ENCODE measurements around the gene PPIL6.

PPIL6 gene

DNA sequence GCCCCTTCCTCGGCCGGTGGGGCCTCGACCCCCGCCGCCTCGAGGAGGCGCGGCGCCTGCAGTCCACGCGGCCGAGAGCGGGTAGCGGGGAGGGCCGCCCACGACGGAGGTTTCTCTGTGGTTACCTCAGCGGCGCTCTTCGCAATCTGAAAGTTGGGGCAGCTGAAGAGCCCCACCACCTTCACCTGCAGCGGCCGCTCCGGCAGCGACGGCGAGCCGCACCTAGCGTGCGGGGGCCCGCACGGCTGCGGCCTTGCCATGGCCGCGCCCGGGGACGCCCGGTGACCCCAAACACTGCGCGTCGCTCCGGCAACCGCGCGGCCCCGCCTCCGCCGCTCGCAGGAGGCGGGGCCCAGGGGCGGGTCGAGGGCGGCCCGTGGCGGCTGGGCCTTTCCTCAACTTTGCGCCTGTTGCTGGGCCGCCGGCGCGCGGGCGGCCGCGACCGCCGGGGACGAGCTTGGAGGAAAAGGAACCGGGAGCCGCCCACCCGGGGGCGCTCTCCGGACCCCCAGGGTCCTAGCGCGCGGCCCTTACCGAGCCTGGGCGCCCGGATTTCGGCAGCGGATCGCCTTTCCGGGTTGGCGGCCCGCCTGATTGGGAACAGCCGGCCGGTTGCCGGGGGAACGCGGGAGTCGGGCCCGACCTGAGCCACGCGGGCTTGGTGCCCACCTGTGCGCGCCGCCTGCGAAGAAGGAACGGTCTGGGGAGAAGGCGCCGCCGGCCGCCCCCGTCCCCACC, at the start of gene PPIL6, which contains the start of gene SMPD2:
TSS of gene PPIL6 (minus strand) at position 298 of the 738 bp plus-strand sequence. CDS start at position 260, 38 bp downstream.
TSS of gene SMPD2 (plus strand) at position 394 of the 738 bp plus-strand sequence. CDS start 398 bp downstream, outside the sequence.
- DNase-seq (ENCODE audit: low read depth, low spot score) = peak; percentile 52

DNA sequence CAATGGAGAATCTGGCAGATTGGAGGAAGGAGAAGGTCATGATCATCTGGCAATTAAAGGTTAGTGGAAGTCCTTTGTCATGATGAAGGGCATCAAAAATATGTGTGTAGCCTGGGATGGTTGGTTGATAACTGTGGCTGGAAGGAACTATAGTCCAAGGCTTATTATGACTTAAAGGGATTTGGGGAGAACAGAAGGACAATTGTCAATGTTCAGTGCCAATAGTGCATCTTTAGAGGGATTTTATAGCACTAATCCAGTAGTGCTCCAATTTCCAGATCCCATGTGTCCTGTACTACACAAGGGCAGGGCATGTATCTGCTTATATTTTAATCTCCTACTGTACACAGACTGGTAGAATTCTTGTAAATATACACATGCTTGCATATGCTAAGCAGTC, 47.6 kb upstream of the PPIL6 start:
- DNase-seq (ENCODE audit: low read depth, low spot score) = no peak

DNA sequence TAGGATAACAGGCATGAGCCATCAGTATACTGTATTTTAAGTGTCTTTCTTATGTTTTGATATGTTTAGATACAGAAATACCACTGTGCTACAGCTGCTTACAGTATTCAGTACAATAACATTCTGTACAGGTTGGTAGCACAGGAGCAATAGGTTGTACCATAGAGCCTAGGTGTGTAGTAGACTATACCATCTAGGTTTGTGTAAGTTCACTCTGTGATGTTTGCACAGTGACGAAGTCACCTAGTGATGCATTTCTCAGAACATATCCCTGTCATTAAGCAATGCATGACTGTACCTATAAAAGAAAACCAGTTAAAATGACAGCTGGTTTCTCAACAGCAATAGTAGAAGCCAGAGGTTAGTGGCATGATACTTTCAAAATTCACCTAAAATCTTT, 45.6 kb upstream of the PPIL6 start:
- no peak for DNase-seq (ENCODE audit: low read depth, low spot score)

DNA sequence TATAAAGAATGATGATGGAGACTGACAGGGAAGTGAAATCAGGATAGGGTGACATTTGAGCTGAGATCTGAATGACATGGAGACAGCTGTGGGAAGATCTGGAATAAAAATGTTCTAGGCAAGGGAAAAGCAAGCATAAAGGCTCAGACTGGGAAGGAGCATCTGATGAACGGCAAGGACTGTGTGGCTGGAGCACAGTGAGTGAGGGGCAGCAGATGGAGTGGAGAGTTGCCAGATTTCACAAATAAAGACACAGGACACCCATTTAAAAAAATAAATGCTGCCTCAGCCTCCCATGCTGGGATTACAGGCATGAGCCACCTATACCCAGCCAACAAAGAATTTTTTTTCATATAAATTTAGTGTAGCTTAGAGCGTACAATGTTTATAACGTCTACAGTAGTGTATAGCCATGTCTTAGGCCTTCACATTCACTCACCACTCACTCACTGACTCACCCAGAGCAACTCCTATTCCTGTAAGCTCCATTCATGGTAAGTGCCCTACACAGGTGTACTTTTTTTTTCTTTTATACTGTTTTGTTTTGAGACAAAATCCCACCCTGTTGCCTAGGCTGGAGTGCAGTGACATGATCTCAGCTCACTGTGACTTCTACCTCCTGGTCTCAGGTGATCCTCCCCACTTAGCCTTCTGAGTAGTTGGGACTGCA, 45.0 kb upstream of the PPIL6 start:
- no peak for DNase-seq (ENCODE audit: low read depth, low spot score)

DNA sequence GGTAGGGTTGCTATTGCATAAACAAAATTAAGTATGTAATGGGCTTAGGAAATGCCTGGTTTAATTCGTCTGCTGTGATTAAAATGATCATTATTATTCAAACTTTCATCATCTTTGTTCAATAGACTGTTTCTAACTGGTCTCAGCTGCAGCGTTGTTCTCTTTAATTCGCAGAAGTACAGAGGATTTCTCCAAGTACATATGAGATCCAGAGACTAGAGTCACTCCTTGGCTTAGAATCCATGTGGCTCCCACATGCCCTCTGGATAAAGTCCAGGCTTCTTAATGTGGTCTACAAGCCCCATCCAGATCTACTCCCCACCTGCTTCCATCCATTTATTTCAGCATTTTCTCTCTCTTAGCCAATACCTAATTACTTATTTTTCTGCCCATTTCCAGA, 43.7 kb upstream of the PPIL6 start:
- DNase-seq (ENCODE audit: low read depth, low spot score) = no peak

DNA sequence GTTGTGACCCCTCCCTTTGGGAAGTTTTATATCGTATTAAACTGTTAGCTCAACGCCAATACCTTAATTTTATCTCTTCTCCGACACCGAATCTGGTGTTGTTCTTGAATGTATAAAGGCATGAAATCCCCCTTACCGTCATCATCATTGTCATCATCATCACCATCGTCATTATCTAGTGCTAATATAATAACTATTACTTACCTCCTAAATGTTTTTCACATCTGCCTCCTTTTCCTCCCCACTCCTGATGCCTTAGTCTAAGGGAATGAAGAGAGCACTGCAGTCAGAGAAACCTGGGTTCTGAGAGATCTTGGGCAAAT, 43.3 kb upstream of the PPIL6 start:
- DNase-seq (ENCODE audit: low read depth, low spot score) = no peak

DNA sequence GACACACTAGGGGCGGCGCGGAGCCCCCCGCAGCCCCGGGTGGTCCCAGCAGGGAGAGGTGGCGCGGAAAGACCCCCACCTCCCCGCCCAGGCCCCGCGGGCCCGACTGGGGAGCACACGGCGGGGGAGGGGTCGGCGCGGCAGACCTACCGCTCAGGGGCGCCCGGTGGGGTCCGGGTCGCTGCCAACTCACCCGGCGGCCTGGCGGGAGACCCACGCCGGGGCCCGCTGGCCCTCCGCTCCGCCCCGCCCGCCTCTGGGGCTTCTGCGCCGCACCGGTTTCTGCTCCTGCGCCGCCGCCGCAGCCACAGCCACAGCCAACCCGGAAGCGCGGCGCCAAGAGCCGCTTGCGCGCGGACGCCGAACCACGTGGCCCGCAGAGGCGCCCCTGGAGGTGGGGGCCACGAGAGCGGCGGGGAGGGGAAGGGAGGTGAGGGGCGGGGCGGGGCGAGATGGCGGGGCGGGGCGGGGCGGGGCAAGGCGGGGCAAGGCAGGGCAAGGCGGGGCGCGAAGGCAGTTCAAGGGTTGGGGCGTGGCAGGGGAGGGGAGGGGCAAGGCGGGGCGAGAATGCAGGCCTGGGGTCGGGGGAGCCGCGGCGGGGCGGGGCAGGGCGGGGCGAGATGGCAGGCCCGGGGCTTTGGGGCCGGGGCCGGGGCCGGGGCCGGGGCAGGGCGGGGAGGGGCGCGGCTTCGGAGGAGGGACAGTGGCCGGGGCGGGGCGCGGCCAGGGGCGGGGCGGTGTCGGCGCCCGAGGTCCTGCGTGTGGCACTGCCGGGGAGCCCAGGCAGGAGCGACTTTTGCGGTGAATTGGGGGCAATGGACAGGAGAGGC, 42.7 kb upstream of the PPIL6 start, which contains the start of gene ZBTB24:
TSS of gene ZBTB24 (minus strand) at position 315 of the 830 bp plus-strand sequence. CDS start 1,193 bp downstream, outside the sequence.
- peak; percentile 79 for DNase-seq (ENCODE audit: low read depth, low spot score)

DNA sequence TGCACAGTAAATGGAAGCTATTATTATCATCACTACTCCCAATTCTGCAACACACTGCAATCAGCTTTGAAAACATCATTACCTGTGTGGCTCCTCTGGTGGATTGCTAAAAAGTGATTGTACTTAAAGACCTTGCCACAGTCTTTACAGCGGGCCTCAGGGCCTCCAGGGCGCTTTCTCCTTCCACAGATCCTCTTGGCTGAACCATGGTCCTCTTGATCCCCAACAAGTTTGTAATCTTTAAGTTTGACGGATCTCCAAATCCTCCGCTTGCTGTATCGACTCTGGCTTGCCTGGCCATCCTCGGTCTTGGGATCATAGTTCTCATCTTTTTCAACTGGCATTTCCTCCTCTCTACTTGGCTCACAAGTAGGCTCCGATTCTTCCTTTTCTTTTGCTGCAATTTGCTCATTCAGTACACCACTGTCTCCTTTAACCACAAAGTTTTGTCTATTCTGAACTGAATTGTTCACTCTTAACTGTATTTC, 40.6 kb upstream of the PPIL6 start:
- DNase-seq (ENCODE audit: low read depth, low spot score) = no peak

DNA sequence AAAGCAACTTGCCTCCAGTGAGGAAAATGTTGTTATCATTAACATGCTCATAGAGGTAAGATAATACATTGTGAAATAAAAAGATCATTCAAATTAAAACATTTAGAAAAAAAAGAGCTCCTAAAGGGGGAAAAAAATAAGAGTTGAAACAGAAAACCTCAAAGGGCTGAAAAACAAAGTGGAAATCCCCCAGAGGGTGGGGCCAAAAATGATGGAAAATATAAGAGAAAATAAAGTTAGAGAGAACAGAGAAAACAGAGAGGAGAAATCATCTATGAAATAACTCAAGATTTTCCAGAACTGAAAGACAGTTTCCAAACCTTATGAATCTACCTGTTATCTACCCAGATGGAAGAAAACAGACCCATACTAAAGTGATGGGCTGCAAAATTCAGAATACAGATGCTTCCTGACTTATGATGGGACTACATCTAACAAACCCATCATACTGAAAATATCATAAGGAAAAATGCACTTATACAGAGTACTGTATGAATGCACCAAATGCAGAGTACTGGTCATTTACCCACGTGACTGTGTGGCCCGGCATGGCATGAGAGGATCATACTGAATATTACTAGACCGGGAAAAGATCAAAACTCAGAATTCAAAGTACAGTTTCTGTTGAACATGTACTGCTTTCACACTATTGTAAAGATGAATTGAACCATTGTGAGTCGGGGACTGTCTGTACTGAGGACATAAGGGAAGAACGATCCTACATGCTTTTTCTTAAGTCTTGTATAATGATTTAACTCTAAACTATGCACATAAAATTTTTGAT, 38.6 kb upstream of the PPIL6 start:
- DNase-seq (ENCODE audit: low read depth, low spot score) = no peak

DNA sequence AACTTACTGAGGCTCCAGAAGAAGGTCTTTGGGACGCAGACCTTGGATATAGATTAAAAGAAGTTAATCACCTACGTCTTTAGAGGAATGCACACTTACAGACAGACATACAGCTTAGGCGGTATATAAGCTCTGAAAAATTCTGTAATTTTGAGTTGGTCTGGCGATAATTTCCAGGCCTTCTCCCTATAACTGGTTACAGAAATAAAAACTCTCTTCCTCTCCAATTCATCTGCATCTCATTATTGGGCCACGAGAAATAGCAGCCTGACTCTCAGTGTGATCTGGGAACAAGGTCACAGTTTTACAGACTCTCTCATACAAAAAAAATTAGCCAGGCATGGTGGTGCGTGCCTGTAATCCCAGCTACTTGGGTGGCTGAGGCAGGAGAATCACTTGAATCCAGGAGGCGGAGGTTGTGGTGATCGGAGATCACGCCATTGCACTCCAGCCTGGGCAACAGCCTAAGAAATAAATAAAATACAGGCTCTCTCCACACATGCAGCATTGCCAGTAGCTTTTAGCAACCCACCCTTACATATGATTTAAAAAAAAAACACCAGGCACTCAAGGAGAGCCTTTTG, 37.9 kb upstream of the PPIL6 start:
- no peak for DNase-seq (ENCODE audit: low read depth, low spot score)

DNA sequence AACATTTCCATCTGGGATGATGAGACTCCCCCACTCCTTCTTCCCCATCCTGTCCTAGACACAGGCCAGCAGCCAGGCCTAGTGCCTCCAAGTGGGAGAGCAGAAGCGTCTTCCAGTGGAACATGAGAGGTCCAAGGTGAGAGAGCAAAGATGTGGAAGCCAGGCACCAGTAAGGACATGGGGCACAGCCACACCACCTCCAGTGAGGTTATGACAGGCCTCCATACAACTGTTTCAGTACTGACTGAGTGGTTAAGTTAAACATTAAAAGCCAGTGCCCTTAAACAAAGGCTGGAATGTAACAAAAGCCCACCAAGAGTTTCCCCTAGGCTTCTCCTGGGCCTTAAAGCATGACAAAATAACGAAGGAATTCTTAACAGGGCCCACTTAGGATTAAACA, 37.3 kb upstream of the PPIL6 start:
- DNase-seq (ENCODE audit: low read depth, low spot score) = no peak

DNA sequence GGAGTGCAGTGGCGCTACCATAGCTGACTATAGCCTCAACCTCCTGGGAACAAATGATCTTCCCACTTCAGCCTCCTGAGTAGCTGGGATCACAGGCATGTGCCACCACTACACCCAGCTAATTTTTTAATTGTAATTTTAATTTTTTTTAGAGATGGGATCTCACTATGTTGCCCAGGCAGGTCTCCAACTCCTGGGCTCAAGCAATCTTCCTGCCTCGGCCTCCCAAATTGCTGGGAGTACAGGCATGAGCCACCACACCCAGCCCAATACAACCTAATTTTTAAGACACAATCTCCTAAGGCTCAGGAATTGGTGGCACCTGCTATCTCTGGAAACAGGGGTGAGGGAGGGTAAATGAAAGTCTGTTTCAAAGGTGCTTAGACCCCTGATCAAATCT, 36.8 kb upstream of the PPIL6 start:
- DNase-seq (ENCODE audit: low read depth, low spot score) = no peak

DNA sequence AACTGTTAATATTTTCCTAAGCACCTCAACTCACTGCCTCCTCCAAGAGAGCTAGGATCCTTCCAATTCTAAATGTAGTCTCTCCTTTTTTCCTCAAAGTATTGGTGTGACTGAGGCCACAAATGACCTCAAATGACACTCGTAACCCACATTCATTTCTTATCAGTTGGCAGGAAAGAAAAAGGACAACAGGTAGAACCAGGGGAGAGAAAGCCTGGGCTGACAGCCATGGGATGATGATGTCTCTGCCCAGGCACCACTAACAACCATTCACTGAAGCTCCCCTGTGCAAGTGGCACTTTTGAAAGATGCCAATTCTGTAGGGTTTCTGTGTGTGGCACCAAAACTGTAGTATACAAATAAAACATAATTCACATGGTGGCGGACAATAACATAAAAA, 35.2 kb upstream of the PPIL6 start:
- no peak for DNase-seq (ENCODE audit: low read depth, low spot score)

DNA sequence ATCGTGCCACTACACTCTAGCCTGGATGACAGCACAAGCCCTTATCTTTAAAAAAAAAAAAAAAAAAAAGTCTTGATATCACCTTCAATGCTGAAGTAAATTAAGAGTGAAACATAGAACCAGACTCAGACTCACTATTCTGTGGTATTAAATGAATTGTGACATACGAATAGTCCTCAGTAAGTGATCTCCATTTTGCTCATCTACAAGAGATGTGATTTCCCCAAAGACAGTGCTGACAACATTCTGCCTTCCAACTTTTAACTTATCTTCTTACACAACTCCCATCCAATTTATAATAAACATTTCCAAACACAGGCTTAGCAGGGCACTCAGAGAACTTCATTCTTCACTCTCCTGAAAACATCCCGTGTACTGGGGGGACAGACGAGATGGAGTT, 34.6 kb upstream of the PPIL6 start:
- DNase-seq (ENCODE audit: low read depth, low spot score) = no peak

DNA sequence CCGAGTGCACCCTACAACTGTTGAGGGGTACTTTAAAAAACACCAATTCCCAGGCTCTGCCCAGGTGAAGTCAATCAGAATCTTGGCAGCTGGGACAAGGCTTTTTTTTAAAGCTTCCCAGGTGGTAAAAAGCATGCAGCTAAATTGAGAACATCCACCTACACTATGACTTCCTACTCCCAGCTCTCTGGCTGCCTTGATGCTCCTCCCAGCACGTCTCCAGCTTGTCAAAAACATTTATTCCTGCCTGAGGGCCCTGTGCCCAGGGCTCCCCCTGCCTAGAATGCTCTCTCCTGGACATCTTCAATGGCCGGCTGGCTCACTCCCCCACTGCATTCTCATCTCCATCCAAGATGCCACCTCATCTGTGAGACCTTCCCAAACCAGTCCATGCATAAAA, 32.7 kb upstream of the PPIL6 start:
- no peak for DNase-seq (ENCODE audit: low read depth, low spot score)

DNA sequence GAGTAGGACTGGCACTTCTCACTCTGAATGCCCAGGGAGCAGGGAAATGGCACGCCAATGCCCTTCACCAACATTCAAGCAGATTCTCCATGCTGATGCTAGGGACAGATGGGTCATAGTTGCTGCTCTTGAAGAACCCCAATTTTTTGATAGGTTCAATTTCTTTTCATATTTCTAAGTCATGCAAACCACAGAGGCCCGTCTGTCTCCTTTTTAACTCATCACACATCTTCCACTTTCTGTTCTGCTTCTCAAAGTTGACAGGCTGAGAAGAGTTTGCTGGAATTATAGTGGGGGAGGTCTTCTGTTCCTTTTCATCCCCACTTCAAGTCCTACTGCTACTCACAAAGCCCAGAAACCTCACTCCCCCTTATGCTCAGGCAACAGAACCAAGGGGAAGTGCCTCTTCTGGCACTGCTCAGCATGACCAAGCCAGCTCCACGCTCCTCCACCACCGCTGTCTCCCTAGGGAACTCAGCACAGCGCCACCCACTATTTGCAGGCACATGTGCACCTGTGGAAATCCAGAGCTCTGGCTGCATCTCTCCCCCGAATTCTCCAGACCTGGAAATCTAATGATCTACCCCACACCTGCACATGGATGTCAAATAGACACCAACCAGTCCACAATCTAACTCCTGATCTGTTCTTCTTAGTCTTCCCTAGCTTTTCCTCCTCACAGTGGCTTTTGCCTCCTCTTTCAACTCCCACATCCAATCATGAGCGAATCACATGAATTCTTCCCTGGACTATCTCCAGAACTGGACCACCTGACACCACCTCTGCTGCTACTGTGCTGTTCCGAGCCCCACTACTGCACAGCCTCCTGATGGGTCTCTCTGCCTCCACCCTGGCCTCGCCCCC, 31.9 kb upstream of the PPIL6 start:
- no peak for DNase-seq (ENCODE audit: low read depth, low spot score)

DNA sequence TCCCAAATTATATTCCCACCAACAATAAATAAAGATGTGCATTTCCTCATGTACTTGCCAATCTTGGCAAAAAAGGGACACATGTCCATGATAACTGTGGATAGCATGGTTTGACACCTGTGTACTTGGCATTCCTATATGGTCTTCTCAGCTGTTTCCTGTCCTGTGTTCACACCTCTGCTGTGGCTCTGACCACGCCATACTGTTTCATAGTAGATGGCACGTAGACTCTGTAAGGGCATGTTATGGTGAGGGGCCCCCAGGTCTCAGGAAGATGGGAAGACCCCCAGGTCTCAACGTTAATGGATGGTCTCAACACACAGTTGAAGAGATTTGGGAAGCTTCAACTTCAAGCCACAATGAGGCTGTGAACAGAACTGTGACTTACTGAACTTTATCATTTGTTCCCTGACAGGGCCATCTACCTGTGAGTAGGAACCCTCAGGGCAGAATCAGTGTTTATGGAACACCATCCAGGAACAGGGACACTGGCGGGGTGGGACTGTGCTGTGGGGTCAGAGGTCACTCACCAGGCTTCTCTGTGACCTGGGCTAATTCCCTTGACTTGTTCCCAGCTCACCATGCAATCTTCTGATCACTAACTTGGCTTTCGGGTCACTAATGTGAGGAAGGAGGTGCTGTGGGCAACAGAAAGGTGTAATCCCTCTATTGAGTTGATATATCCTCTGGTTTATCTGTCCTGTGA, 30.8 kb upstream of the PPIL6 start:
- DNase-seq (ENCODE audit: low read depth, low spot score) = no peak

DNA sequence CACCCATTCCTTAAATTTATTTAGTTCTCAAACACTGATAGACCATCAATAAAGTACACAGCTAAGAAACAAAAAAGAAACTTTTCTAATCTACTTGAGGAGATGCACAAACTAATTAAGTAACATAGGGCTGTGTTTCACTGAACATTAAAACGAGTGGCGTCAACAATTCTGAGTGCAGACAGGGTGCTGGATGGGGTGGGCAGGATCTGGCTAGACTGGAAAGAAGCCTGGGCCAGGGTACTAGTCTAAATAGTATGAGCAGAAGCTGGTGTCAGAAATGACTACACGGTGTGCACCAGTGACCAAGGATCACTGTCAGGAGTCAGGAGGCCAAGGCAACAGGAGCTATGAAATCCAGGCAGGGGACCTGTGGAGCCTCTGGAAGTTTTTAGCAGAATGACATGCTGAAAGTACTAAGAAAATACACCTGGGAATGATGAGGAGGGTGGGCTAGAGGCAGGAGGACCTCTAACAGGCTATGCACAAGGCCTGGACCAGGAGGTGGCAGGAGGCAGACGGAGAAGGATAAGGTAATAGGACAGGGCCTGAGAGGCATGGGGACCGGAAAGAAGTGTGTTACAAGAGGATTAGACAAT, 29.3 kb upstream of the PPIL6 start:
- DNase-seq (ENCODE audit: low read depth, low spot score) = no peak

DNA sequence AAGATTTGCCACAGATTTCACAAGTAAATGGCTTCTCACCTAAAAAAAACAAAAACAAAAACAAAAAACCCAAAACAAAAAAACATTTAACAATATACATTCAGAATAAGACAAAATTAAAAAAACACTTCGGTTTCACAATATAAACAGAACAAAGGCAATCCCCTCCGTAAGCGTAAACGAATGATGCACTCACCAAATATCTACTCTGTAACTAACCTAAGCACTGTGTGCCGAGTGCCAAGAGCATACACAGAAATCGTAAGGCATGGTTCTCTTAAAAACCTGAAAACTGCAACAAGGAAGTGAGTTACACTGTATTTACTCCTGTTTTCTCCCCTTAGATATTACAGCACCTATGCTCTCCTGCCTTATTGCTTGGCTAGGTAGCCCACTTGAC, 27.3 kb upstream of the PPIL6 start:
- DNase-seq (ENCODE audit: low read depth, low spot score) = no peak

All from activated naive CD8-positive, alpha-beta T cell treated with anti-CD3 and anti-CD28 coated beads, Interleukin-2, amount 50 U/mL, for 16 hours (primary cell).